GM18861 (cell line): ENCODE data around the gene RELN.
"Not testable (repeated sequence)": the region's sequence is repeated elsewhere in the genome, so short reads cannot be mapped to it uniquely, and the experiment has no call there.

Source experiments
- ATAC-seq: cut with Tn5 transposase; IDR thresholded peaks from one replicate; pipeline ENCODE4 v1.9.1; 2021; ENCODE audit not compliant: unreplicated experiment

RELN gene

DNA sequence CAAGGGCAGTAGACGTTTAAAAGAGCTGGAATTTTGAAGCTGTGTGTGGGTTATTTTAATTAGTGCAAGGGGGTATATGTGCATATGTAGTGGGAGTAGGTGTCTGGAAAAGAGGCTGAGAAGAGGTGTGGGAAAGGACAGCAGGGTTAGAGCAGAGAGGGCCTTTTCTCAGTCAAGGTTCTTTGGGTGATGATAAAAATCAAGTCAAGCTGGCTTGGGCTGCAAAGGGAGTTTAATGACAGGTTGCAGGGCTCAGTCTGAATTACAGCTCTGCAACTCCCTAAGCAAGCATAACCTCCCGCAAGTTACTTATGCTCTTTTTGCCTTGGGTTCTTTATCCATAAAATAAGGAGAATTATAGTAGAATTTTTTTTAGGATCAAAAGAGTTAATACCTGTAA lies 83.5 kb downstream of the RELN start:
- no peak for ATAC-seq

DNA sequence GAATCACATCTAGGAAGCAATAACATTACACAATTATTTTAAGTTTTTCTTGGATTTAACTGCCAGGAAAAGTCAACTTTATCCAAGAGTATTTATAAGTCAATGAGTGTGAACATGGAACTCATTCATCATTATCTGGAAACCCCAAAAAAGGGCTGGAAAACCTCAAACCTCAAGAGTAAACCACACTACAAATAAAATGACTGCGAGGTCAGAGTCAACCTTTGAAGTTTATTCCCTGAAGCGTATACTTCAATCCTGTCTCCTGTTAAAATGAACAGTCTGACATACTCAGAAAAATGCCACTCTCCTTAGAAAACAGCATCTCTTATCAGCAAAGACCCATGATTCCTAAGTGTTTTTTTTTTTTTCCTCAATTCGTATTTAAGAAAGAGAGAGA lies 86.5 kb downstream of the RELN start:
- ATAC-seq, result no peak

DNA sequence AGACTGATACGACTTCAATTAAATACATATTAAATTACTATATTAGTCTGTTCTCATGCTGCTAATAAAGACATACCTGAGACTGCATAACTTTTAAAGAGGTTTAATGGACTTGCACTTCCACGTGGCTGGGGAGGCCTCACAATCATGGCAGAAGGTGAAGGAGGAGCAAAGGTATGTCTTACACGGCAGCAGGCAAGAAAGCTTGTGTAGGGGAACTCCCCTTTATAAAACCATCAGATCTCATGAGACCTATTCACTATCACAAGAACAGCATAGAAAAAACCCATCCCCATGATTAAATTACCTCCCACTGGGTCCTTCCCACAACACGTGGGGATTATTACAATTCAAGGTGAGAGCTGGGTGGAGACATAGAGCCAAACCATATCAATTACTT lies 92.6 kb downstream of the RELN start:
- ATAC-seq, result not testable (repeated sequence)

DNA sequence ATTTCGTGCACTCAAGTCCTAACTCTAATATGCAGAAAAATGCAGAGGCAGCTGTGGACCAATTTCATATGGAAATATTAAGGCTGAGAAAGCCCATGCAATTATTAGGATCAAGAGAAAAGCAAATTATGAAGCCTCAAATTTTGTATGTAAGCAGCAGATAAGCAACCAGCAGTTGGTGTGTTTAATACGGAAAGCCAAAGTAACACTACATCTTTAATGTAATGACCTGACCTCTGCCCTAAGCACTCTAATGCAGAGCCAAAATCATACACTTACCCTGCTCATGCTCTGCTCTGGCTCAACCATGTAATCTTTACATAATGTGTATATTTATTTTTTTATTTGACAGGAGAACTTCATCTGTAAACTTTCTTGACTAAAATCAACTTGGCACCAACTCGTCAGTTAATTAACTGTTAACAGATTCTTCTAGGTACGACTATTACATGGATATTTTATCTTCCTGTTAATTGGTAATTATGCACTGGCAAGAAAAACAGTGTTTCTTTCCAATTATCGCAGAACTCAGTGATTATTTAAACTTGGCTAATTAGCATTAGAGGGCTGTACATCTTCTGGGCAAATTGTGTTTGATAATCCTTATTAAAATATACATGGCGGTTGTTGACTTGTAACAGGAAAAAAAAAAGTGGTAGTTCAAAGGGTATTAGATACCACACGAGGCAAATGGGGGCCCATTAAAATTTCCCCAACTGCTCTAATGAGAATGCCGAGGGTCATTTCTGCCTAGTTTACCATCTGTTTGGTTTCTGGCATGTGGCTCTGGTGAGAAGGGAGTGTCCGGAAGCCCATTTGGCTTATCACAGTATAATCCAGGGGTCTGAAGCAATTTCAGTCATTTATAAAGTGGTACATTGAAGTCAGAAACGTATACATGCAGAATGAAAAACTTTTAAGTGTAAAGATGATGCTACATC lies 94.5 kb downstream of the RELN start:
- no peak for ATAC-seq

DNA sequence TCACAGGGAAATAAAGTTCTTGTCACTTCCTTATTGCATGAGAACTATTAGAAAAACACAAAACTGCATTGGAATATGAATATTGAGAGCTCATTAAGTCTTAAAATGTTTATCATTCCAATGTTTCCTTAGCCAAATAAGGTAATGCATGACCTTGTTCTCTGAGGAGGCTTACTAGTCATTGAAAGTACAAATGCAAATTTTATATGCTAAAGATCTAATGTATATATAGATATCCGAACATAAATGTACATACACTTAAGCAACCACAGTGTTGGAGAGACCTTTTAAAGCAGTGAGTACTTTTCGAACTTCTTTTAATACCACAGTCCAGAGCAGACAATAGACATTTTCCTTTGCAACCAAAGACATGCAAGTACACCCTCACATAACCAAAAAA lies 96.1 kb downstream of the RELN start:
- ATAC-seq, result no peak

DNA sequence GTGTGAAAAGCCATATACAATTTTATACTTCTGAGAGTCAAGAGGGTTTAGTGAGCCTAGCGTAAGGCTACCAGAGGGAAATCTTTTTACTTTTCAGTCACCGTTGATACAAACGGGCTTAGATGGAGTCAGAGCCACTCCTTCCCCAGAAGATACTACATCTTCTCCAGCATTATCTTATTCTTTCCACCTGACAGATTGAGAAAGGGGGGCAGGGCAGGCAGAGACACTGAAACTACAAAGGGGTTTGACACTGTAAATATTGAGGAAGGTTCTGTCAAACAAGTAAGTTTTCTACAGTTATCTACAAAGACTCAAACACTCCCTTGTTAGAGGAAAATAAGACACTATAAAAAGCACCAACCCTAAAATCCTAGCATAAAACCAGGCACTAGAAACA lies 100.0 kb downstream of the RELN start:
- no peak for ATAC-seq

DNA sequence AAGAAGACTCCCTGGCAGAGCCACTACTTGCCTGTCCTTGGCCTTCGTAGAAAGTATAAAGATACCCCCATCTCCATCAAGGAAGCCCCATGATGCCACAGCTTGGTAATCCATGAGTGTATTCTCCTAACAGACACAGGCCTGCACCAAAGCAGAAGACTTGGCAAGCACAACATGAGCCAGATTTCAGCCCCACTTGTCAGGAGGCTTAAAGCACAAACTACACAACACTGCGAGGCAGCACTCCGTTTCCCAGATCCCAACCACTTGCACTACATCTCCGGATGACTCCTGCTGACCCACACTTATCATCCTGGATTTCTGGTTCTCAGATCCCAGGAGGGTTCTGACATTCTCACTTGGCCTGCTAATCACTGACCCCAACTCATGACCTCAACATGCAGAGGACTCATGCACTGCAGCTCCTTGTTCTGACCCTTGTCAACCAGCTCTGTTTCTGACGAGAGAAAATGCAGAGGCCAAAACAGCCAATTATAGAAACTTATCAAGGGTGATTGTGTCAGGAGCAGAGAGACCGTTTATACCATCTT lies 100.8 kb downstream of the RELN start:
- no peak for ATAC-seq

DNA sequence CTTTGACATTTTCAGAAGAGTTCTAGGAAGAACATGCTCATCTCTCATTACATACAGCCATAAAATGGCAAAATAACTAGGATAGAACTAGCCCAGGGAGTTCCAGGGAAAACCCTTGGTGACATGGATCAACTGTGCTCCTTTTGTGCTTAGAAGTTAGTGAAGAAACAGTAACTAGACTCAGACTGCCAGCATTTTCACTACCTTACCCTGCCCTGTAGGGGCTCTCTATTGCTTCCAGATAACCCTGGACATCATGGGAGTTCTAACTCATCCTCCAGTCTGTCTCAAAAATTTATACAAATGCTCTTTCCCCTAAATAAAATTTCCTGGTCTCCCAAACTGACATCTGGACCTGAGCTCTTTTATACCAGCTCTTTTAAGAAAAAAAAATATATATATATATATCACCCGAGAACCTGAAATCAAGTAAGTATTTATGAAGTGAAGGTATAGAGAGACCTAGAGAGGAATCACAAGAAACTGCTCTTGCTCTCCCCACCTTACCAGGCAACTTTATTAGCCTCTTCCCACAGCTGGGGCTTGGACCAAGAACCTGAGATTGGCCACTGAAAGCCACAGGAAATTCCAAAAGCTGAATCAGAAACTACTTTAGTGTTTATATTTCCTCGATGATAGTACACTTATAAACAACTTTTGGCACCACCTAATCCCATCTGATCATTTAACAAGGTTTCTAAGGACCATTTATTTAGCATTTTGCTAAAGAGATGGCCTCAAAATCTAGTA lies 101.4 kb downstream of the RELN start:
- no peak for ATAC-seq

DNA sequence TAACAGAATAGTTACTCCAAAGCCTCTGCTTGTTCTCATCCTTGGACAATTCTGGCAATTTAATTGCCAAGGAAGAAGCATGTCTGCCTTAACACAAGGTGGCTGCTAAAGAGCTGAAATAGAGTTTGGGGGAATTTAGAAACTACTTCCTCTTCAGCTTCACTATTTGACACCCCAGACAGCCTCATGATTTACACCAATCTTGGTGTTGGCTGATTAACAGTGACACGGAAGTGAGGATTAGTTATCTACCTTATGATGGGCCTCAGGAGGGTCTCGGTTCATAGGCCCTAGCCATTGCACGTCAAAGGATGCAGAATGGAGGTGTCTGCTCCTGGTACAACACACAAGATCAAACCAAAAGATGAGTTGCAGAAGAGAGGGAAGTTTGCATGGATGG lies 102.4 kb downstream of the RELN start:
- no peak for ATAC-seq

DNA sequence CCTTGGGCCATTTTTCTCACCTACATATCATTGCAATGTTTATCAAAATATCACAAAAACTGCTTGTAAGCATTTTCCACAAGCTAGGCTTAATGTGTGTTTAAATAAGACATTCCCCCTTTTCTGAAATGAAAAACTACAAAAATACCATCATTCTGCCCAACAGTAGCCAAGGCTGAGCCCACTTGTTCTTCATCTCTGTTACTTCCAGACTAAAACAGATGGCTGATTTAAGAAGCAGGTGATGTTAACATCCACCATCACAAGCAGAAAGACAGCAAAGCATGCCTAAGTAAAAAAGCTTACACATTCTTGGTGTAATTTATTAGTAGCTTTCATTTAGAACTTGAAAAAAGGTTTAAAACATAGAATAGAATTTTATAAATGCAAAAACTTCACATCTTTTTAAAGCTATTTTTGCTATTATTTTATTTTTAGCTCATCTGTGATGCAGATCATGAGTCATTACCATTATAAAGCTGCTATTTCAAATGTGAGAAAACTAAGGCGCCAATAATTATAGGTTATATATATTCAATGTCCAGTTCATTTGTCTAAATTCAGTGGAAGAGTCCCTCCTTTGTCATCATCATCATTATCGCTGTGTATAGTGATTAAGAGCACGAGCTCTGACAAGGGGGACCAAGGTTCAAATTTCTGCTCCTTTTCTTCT lies 109.4 kb downstream of the RELN start:
- no peak for ATAC-seq

DNA sequence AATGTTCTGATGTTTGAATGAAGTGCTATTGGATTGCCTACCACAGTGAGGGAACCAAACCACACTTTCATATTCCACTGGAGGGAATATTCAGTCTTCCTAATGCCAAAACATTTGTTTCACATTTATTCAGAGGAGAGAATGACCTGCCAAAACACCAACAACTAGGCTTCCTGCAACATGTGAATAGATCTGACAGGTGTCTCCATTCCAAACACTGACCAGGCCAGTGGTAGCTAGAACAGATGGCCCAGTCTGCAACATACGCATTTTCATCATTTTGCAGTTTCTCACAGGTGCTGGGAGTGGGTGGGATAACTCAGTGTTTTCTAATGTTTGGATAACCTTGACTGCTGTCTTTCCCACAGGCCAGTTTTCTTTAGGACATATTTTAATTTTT lies 110.0 kb downstream of the RELN start:
- no peak for ATAC-seq

DNA sequence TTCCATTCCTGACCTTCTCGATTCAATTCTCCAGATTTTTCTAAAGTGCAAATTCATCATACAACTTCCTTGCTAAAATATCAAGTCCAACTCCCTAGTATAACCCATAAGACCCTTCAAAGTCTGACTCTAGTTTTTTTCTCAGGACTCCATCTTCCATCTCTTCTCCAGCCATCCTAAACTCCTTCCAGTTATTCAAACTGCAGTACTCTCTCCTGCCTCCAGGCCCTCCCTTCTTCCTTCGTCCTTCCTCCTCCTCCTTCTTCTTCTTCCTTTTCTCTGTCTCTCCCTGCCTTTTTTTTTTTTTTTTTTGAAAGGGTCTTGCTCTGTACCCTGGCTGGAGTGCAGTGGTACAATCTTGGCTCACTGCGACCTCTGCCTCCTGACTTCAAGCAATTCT lies 111.9 kb downstream of the RELN start:
- ATAC-seq, result no peak

DNA sequence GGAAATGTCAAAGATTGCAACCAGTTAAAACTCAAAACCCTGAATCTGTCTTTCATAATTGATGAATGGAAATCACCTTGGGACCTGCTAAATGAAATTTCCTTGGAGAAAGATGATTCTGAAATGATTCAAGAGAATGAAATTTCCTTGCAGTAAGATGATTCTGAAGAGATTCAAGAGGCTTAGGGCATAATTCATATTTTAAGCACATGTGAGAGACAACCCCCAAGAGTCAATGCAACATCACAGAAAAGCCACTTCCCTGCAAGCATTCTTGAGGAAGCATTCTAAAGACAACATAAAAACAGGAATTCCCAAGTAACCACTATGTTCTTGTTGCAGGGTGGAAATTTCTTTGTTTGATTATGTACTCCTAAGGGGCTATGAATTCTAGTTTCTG lies 113.7 kb downstream of the RELN start:
- no peak for ATAC-seq

DNA sequence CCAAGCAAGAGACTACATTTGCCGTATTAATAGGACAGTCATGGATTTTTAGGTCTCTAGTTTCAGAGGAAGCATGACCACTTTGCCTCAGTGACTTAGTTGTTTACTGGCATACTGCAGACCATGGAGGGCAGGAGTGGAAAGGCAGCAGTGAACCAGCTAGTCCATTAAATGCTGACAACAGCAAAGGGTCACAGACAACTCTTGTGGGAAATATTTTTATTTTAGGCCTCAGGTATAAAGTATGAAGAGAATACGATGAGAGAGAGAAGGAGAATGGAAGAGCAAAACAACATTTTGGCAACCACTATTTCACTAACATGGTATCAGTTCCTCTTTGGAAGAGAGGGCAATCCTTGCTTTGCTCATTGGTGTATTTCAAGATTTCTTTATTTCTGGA lies 118.0 kb downstream of the RELN start:
- no peak for ATAC-seq

DNA sequence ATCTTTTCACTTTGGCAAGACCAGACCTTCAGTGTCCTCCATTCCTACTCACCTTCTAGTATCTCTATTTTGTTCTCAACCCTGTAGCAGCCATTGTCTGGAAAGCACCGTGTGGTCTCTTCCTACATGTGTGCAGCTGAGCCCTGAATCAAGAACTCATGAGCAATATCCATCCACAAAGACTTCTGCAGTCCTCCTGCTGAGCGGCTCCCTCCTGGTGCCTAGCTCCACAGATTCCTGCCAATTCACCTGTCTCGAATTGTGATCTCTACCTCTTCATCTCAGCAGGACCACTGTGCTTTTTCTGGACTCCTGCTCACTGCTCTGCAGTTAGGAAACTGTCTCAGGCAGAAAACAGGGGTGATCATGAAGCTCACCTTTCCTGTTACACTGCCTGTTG lies 118.8 kb downstream of the RELN start:
- ATAC-seq, result no peak

DNA sequence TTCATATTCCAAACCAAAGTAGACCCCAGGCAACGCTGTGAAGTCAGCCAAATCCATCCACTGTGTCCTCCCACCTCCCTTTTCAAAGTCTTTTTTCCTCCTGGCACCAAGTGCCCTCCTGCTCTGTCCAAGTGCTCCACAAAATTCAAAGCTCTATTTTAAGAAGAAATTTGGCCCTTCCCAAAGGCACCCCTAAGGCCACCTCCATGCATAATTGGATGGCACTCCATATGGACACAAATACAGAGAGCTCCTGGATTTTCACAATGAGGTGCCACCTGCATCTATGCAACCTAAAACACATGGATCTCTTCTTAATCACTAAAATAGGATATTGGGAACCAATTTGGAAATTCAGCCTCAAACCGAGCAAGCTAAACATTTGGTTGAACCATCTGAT lies 121.6 kb downstream of the RELN start:
- ATAC-seq, result no peak

DNA sequence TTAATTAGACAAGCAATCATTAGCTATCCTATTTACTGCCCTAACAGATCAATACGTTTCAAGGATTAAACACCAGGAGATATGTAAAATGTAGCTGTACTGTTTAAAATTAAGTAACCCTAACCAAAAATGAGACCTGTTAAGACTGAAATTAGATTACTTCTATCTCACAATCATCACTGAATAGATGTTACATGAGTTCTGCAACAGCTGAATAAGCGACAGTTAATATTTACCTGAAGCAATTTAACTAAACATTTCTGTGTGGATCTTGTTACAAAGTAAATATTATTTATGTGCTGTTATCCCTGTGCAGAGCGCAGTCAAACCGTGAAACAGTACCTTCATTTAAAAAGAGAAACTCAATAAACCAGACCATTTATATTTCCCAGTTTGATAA lies 122.5 kb downstream of the RELN start:
- no peak for ATAC-seq

DNA sequence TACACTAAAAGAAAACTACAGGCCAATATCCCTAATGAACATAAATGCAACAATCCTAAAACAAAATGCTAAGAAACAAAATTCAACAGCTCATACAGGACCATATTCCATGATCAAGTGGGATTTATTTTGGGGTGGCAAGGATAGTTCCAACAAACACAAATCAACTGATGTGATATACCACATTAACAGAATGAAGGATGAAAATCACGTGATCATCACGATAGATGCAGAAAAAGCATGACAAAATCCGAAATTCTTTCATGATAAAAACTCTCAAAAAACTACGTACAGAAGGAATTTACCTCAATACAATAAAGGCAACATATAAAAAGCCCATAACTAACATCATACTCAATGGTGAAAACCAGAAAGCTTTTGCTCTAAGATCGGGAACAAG lies 124.0 kb downstream of the RELN start:
- ATAC-seq, result no peak

DNA sequence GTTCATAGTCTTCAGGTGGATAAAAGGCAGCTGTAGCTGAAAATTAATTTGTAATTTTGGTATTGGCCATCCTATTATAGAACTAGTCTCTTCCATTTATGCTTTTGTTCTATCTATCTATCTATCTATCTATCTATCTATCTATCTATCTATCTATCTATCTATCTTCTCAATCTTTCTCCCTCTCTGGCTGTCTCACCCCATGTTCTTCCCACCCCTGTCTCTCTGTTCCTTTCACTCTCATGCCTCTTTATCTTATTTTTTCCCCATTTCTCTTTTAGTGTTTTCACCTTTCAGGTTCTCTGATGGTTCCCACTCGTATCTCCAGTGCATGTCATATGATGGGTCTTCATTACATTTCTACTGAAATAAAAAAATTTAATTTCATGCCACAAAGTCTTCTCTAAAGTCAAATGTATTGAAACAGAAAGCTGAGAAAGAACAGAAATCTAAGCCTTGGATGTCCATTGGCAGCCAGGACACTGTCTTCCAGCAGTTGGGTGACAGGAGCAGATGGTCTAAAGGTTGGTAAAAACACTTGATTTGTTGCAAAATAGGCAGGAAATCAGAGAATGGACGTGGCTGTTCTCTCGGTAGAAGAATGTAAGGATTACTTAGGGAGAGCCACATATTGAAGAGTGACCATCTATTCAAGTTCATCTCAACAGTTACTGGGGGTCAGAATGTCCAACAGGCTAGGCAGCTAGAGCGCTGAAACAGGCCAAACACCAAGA lies 127.0 kb downstream of the RELN start:
- ATAC-seq, result no peak

DNA sequence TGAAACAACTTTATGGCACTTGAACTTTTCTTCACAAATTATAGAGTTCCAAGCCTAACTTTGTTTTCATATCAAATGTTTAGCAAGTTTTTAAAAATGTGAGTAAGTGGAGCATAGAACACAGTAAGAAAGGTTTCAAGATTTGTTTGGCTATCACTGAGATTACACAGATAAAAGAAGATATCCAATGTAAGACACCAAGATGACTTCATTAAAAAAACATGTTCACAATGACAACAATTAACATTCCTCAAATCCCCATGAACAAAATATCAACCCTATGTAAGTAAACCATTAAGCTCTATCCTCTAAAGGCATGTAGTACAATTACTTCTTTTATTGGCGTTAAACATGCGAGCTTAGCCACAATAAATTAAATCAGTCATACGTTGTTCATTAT lies 129.7 kb downstream of the RELN start:
- ATAC-seq, result no peak

DNA sequence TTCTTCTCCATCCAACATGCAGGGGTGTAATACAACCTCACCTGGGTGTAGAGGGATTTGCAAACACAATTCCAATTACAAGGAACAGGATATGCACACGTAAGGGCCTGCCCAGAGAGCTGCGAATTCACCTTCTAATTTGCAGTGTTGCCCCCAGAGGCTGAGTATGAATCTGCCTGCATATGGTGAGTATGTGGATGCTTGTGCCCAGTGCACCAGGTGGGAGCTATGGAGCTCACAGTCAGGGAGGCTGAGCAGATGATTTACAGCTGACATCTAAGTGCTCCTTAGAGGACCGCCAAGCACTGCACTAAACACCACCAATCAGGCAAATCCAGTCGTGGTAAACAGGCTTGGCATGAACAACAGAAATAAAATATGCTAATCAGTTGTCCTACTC lies 132.0 kb downstream of the RELN start:
- ATAC-seq, result no peak
